Adrenal gland (tissue), 5 donors: ENCODE results near the gene TRPC5OS.

Source experiments
- CTCF ChIP-seq, 6 experiments: fragments of 450-650 bp in 4 of 6; fragments of 200-600 bp in 2 of 6; sonication (generic) in 1 of 6; IDR thresholded peaks; 1 replicate in 5 of 6; 2 replicates in 1 of 6; pipeline versions ENCODE4 v1.5.1 to v1.8.0; 2016 to 2021; ENCODE audit warnings: antibody characterized with exemption in 6 of 6, mild to moderate bottlenecking in 2 of 6, moderate library complexity in 1 of 6
- POLR2A ChIP-seq, 2 donors: fragments of 450-650 bp; IDR thresholded peaks; one replicate each; pipeline ENCODE4 v1.6.1; 2017; ENCODE audit warnings: antibody characterized with exemption in 2 of 2, mild to moderate bottlenecking in 2 of 2, moderate library complexity in 1 of 2
- donor health status: DM: no; HTN: no; CAD: no.

- TF ChIP-seq POLR2A (IDR thresholded peaks at IDR 0.05) (no peak), CTCF (IDR thresholded peaks at IDR 0.05) (no peak)
Observed at GRCh38 chrX:111847491-111848133, 28.4 kb upstream of the TRPC5OS start.
